ENCODE data around the gene SLC11A1.
A peak's percentile ranks its signal among the peaks of the same experiment; 100 is the strongest.

Gene SLC11A1

DNA sequence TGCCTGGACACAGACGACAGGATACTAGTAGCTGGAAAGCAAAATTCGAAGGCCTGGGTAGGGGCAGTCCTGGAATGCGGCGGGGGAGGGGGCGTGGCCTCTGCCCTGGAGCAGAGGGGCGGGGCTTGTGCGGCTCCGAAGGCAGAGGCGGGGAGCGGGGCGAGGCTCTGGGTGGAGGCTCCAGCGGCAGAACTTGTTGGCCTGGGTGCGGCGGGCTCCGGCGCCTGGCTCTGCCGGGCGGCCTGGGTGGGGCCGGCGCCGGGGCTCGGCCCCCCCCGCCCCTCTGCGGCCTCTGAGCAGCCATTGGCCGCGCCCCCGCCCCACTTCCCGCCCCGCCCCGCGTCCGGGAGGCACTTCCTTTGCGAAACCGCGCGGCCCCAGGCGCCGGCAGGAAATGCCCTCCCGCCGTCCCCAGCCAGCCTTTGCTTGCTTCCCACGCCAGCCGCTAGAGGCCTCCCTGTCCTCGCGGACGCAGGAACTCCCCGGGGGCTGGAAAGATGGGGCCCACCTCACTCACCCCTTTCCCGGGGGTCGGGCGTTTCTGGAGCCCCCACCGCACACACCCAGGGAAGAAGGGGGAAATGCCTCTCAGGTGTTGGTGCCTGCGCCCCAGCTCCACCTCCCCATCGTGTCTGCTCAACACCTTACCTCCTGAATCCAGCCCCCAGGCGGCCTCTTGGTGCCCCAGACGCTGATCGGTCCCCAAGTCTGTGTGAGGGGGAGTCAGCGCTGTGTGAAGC, 24.3 kb downstream of the SLC11A1 start:
- peak; percentile 89 for DNase-seq

DNA sequence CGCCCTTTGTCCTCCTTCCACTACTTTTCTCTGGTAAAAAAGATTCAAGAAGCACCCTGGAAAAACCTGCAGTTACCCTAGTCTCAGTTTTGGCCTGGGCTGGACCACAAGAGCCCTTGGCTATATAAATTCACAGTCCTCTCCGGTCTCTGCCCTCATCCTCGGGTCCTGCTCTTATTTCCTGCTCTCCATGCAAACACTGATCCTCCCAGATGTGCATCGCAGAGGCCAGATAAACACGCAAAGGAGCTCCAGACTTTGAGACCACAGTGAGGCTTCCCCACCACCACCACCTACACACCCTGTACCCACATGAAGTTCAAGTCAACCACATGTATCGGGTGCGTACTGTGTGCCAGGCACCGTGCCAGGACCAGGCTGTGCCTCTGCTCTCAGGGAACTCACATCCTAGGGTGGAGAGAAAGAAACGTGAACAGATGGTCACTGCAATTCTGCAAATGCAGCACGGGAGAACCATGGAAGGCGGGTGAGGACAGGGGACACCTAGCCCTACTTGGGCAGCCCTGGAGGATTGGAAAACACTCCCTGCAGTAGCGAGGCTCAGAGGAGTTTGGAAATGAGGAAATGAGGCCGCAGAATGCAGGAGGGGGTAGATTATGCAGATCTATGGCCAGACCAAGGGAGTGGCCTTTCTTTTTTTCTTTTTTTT, 25.0 kb downstream of the SLC11A1 start:
- DNase-seq, result peak; percentile 69

DNA sequence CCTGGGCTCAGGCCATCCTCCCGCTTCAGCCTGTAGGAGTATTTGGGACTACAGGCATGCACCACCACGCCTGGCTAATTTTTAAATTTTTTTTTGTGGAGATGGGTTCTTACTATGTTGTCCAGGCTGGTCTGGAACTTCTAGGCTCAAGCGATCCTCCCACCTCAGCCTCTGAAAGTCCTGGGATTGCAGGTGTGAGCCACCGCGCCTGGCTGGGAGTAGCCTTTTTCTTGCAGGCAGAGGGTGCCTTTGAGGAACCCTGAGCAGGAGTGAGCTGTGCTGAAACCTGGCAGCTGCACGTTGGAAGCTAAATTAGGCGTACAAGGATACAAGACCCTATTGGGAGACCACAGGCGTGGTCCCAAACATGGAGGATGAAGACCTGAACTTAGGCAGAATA, 25.6 kb downstream of the SLC11A1 start:
- DNase-seq, result no peak

DNA sequence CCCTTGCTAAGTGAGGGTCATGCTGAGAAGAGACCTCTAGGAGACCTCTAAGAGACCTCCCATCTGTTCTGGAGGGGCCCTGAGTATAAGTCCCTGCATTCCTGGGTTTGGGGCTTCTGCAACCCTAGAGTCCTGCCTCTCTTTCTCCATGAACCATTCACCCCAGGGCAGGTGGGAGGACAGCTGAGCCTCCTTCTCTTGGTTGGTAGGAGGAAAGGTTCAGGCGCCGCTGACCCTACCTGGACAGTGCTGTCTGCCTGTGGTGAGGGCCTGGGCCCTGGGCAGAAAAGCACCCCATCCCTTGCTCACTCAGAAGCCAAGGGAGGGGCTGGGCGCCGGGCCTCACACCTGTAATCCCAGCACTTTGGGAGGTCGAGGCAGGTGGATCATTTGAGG, 36.2 kb downstream of the SLC11A1 start:
- DNase-seq, result no peak

DNA sequence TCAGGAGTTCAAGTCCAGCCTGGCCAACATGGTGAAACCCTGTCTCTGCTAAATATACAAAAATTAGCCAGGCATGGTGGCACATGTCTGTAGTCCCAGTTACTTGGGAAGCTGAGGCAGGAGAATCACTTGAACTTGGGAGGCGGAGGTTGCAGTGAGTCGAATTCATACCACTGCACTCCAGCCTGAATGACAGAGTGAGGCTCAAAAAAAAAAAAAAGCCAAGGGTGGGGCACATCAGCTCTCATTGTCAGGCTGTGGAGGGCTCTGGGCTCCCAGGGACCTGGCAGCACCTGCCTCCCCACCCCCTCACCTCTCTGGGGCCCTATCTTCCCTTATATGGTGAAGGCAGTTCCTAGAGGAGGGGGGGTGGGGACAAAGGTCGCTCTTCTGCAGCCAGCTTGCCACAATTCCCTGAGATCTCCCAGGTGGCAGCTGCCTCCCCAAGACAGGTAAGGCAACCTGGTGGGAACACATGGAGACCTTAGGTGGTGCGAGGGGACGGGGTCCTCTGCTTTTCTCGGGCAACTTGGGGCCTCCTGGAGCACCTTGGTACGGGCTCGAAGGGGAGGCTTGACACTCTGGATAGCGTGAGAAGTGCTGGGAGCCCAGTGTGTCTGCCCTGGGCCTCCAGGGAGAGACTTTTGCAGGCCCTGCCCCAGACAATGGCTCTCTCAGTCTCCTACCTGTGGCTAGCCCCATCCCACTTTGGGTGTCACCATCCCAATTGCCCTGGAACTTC, 36.8 kb downstream of the SLC11A1 start, which contains the start of gene VIL1:
Gene VIL1 (plus strand): TSS at position 407 of the 742 bp plus-strand sequence. CDS start 4,656 bp downstream, outside the sequence.
- DNase-seq, result no peak

DNA sequence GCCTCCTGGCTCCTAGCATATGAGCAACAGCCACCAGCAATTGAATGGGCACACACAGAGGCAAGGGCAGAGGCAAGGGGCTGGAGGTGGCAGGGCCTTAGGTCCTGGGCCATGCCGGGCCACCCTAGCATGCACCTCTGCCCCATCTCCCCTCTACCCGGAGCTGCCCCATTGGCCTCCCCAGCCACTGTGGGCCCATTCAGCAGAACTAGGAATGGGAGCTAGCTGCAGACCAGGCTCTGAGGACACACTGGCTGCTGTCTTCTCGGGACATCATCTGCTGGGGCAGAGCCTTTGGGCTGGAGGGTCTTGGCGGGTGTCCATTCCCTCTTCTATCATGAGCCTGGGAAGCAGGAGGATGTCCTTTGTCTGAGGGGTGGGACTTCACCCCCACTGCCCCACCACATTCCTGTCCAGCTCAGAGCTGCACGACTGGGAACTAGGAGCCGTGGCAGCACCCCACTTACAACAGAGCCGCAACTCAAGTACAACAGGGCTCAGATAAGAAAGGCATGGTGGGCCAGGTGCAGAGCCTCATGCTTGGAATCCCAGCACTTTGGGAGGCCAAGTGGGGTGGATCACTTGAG, 37.6 kb downstream of the SLC11A1 start:
- no peak for DNase-seq

DNA sequence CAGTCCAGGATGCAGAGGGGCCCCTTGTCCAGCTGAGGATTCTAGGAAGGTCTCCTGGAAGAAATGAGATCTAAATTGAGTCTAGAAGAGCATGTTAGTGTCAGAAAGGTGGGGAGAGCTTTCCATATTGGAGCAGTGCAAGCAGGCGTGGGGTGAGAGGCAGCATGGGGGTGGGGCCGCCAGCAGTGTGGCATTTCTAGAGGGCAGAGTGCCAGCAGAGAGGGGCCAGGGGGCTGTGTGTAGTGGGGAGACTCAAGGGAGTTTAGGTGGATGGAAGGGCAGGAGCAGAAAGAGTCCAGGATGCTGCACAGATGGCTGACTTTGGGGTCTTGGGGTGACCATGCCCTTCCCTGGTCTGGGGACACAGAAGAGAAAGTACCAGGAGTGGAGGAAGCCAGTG, 39.0 kb downstream of the SLC11A1 start:
- no peak for DNase-seq

DNA sequence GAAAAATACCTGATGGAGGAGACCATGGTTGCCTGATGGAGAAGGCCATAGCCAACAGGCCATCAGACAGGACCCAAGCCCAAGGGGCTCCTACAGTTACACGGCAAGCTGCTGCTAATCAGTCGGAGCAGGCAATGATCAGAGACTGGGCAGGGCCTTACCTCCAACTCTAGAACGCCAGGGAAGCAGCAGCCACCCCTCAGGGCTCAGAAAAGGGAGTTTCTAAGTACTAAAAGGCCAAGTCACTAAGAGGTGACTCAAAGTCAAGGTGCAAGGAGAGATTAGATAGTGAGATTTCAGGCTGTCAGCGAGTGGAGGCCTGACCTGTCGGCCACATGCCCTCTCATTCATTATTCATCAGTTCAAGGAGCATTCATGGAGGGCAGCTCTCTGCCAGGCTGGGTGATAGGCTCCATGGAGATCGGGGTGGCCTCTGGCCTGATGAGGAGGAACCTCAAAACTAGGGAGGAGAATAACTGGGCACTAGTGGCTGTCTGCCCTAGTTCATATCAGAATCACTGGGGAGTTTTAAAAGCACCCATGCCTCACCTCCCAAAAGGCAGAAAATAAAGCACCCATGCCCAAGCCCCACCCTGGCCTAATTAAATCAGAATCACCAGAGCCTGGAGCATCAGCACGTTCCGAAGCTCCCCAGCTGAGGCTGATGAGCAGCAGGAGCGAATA, 40.5 kb downstream of the SLC11A1 start:
- no peak for DNase-seq

DNA sequence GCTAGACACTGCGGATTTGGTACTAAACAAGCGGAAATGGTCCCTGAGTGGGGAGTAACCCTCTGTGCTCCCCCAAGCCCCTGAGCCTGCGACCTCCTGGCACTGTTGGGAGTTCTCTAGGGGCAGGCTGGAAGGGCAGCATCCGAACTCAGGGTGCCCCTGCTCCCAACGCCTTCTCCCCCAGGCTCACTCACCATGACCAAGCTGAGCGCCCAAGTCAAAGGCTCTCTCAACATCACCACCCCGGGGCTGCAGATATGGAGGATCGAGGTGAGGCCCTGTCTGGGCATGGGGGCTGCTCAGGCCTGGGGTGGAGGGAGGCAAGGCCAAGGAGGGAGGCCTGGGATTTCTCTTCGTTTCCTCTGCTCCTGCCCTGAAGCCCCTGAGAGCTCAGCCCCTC, 41.5 kb downstream of the SLC11A1 start:
- no peak for DNase-seq

DNA sequence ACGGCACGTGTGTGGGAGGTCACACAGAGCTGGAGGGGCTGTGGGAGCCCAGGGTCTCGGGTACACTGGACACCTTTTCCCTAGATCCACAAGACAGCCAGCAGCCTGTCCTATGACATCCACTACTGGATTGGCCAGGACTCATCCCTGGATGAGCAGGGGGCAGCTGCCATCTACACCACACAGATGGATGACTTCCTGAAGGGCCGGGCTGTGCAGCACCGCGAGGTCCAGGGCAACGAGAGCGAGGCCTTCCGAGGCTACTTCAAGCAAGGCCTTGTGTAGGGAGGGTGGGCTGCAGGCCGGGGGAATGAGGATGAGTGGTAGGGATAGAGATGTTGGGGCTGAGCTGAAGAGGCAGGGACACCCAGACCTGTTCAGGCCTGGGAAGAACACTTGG, 43.5 kb downstream of the SLC11A1 start:
- no peak for DNase-seq

DNA sequence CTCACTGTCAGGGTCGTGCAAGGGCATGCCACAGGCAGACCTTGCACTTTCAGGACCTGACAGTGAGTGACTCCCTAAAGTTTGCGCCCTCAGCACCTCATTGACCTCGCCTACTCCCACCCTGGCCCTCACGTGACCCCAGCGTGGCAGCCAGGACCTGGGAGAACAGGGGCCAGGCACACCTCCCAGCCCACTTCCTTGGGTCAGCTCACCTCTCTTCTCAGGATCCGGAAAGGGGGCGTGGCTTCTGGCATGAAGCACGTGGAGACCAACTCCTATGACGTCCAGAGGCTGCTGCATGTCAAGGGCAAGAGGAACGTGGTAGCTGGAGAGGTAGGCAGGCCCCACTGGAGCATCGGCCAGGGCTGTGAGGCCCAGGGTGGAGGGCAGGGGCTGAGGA, 45.7 kb downstream of the SLC11A1 start:
- no peak for DNase-seq

DNA sequence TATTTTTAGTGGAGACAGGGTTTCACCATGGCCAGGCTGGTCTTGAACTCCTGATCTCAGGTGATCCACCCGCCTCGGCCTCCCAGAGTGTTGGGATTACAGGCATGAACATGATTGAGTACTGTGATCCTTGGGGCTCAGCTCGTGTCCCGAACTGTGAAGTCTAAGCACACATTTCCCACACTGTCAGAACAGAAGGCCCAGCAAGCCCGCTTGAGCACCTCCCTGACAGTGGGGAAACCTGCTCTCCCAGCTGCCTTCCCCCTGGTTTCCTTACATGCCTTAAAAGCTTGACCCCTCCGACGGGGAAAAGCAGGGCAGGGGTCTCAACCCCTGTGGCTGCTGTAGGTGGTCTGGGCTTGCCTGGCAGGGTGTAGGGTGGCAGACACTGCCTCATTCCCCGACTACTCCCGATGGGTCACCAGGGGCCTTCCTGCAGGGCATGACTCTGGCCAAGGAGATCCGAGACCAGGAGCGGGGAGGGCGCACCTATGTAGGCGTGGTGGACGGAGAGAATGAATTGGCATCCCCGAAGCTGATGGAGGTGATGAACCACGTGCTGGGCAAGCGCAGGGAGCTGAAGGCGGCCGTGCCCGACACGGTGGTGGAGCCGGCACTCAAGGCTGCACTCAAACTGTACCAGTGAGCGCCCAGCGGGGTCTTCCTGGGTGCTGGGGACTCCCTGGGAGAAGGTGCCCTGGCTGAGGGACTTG, 46.9 kb downstream of the SLC11A1 start:
- no peak for DNase-seq

DNA sequence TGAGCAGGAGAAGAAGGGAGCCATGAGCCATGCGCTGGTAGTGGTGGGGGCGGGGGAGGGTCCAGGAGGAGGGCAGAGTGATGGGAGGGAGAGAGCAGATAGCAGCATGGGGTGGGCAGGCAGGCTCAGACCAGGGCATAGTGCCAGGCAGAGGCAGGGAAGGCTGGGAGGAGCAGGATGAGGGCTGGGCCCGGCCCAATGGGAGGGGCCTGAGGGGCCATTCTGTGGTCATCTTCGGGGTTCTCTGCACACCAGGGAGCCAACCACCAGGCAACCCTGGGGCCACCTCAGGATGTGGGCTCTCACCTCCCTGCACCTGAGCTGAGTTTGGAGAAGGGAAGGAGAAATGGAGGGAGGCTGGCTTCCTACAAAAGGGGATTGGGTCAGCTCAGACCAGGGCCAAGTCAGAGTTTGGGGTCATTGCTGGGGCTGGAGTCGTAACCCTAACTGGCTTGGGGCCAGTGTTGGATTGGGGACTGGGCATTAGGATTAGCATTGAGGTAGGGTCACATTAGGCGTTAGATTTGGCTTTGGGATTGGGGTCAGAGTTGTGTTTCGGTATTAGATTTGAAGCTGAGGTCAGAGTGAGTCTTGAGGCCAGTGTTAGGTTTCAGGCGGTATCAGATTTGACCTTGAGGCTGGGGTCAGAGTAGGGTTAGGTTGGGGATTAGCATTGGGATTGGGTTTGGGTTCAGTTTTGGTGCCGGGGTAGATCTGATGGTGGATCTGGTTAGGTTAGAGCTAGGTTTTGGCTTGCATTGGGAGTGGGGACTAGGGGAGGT, 48.0 kb downstream of the SLC11A1 start:
- no peak for DNase-seq

DNA sequence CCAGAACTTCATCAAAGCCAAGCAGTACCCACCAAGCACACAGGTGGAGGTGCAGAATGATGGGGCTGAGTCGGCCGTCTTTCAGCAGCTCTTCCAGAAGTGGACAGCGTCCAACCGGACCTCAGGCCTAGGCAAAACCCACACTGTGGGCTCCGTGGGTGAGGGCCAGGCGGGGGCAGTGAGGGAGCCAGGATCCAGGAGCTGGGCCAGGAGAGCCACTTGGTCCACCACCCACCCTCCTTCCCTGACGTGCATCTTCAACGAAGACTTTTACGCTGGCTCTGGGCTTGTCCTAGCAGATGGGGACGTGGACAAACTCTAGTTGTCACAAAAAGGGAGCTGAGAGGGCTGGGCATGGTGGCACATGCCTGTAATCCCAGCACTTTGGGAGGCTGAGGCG, 48.6 kb downstream of the SLC11A1 start:
- DNase-seq, result no peak

DNA sequence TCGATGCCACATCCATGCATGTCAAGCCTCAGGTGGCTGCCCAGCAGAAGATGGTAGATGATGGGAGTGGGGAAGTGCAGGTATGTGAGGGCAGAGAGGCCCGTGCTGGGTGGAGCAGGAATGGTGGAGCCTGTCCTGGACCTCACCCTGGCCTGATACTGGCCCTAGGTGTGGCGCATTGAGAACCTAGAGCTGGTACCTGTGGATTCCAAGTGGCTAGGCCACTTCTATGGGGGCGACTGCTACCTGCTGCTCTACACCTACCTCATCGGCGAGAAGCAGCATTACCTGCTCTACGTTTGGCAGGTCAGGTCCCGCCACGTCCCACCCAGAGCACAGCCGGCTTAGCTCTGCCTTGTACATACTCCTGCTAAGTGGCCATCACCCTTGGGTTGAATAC, 49.8 kb downstream of the SLC11A1 start:
- DNase-seq, result no peak

DNA sequence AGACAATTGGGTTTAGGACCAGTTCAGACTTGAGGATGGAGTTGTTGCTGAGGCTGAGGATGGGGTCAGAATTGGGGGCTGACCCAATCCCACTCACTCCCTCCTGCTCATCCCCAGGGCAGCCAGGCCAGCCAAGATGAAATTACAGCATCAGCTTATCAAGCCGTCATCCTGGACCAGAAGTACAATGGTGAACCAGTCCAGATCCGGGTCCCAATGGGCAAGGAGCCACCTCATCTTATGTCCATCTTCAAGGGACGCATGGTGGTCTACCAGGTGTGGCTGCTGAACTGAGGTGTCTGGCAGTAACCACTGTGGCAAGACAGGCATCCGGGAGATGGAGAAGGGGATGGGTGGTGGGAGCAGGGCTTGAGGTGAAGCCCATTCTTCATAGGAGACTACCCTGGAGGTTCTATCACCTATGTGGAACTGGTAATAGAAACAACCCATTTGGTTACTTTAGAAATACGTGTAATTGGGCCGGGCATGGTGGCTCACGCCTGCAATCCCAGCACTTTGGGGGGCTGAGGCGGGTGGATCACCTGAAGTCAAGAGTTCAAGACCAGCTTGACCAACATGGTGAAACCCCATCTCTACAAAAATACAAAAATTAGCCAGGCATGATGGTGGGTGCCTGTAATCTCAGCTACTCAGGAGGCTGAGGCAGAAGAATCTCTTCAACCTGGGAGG, 50.7 kb downstream of the SLC11A1 start:
- DNase-seq, result no peak

DNA sequence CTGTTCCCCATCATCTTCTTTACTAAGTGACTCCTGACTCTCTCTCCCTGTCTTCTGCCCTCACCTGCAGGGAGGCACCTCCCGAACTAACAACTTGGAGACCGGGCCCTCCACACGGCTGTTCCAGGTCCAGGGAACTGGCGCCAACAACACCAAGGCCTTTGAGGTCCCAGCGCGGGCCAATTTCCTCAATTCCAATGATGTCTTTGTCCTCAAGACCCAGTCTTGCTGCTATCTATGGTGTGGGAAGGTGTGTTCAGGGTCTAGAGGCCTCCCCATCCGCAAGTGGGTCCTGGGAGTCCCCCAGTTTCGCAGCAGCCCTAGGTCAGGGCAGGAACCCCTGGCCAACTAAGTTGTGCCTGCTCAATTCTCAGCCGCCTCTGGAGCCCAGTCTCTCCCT, 52.4 kb downstream of the SLC11A1 start:
- DNase-seq, result no peak

DNA sequence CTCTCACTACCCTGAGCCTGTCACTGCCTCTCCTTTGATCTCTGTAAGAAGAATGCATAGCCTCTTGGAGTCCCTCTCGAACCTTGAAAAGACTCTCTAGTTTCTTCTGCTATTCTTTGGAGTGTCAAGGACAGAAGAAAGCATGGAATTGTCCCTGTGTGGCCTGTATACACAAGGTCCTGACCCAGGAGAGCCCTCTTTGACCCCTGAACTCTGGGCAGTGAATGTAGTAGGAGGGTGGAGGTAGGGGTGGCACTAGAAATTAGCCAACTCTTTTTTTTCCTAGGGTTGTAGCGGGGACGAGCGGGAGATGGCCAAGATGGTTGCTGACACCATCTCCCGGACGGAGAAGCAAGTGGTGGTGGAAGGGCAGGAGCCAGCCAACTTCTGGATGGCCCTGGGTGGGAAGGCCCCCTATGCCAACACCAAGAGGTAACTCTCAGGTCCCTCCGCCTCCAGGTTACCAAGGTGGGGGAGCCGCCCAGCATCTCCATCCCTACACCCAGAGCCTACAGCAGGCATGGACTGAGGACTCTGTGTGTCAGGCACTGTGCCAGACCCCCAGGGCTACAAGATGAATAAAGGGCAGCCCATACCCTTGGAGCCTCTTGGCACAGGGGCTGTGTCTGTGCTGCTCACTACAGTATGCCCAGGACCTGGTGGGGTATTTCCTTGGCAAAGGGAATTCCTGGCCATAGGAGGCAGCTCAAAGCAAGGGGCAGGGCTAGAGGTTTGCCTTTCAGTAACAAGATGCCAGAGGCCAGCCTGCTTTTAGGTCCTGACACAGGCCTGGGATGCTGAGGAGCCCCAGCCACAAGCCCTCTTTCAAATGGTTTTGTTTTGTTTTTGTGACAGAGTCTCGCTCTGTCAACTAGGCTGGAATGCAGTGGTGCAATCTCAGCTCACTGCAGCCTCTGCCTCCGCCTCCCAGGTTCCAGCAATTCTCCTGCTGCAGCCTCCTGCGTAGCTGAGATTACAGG, 53.2 kb downstream of the SLC11A1 start:
- DNase-seq, result no peak

DNA sequence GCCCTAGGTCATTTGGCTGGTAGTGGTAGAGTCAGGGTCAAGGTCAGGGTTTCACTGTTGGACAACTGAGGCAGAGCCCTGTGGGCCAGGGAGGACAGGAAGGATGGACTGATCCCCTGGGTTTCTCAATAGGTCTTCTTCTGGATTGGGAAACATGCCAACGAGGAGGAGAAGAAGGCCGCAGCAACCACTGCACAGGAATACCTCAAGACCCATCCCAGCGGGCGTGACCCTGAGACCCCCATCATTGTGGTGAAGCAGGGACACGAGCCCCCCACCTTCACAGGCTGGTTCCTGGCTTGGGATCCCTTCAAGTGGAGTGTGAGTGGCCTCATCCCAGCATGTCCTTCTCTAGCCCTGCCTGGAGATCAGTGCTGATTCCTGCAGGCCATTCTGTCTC, 54.9 kb downstream of the SLC11A1 start:
- no peak for DNase-seq

DNA sequence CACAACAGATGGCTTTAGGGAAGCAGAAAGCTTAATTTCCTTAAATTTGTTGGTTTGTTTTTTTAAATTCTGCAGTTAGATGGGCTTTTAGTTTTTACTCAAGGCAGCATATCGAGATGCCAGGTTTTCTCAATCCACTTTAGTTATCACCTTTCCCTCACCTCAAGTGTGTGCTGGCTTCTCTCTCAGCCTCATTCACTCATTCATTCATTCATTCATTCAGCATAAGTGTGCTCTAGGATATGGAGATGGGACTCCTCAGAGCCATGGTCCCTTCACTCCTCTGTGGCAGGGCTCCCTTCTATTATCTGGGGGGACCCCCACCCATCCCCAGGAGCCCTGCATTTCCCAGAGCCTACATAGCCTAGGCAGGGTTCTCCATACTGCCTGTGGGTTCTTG, 55.9 kb downstream of the SLC11A1 start:
- no peak for DNase-seq
